HG02885 (cell line): ENCODE data around the gene KHSRP.
"Not testable (repeated sequence)": the region's sequence is repeated elsewhere in the genome, so short reads cannot be mapped to it uniquely, and the experiment has no call there.

ENCODE experiments used
- ATAC-seq: cut with Tn5 transposase; IDR thresholded peaks from one replicate; pipeline ENCODE4 v1.9.1; 2021; ENCODE audit warnings: mild to moderate bottlenecking; ENCODE audit not compliant: unreplicated experiment, poor library complexity

KHSRP gene

DNA sequence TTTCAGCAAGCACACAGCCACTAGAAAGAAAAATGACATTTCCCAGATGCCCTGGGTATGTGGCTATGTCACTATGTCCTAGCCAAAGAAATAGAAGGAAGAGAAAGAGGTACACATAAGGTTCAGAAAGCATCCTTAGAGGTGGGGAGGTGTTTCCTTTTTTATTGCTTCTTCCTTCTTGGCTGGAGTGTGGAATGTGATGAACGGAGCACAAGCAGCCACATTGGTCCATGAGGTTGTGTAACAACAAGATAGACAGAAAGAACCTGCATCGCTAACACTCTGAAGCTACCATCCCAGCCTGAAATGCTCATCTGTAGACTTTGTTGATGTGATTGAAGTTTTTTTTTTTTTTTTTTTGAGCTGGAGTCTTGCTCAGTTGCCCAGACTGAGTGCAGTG, 28.3 kb upstream of the KHSRP start:
- ATAC-seq: no peak

DNA sequence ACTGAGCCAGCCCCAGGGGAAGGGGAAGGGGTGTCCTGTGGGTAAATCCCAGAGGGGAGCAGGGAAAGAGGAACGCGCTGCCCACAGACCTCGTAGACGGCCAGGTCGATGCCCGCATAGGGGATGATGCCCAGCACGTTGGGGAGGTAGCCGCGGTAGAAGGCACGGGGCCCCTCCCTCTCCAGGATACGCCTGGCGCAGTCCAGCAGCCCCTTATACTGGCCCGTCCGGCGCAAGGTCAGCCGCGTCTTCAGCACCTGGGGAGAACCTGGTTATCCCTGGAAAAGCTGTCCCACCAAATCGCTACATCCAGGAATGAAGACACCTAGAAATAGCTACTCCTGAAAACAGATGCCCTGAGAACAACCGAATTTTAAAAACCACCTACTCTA, 27.6 kb upstream of the KHSRP start:
- no peak for ATAC-seq

DNA sequence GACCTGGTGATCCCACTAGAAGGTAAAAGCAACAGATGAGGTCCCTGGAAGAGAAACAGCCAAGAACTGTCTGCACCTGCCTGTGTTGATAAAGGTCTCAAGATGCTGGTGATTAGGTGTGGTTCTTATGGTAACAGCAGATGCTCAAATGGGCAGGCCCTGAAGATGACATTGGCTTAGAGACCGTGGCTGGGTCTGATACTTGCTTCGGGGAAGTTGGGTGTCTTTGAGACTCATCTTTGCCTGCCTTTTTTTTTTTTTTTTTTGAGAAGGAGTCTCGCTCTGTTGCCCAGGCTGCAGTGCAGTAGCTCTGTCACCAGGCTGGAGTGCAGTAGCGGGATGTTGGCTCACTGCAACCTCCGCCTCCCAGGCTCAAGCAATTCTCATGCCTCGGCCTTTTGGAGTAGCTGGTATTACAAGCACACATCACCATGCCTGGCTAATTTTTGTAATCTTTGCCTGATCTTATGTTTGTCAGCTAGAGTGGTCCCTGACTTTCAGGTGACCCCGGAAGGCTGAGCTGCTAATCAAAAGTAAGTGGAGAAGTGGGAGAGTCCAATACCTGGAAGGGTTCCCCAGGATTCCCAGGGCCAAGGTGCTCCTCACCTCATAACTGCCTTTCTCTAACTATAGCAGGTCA, 27.1 kb upstream of the KHSRP start:
- ATAC-seq: no peak

DNA sequence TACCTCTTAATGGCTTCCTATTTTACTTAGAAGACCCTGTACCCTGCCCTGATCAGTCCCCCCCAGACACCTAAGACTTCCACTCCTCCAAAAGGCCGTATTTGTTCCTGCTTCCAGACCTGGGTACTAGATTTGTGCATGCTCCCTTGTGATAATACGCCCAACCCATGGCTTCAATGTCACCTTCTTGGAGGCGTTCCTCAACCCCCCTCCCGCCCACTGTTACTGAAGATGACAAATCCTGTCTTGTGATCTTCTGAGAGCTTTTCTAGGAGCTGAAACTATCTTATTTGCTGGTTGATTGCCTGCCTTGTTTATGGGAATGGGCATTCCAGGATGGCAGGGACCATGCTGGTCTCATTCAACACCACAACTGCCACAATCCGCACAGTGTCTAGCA, 25.6 kb upstream of the KHSRP start:
- ATAC-seq: no peak

- ATAC-seq: no peak
Measured at GRCh38 chr19:6448045-6448444, 23.4 kb upstream of the KHSRP start.

- ATAC-seq: no peak
Measured at GRCh38 chr19:6446452-6446851, 21.8 kb upstream of the KHSRP start.

DNA sequence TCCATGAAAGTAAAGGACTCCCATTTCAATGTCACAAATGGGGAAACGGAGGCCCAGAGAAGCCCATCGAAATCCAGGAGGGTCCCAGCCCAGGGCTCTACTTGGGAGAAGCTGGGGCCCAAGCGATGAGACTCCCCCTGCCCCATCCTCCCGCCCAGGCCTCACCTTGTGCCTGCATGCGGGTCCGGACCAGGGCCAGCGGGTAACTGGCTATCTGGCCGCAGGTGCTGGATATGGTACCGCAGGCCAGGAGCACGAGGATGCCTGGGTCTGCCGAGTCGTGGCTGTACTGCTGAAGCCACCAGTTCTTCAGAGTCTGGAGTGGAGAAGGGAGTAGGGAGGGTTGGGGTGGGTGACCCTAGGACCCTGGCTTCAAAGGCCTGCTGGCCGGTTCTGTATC, 19.4 kb upstream of the KHSRP start:
- ATAC-seq: no peak

GRCh38 chr19:6442087-6442688, 17.6 kb upstream of the KHSRP start:
- no peak for ATAC-seq

DNA sequence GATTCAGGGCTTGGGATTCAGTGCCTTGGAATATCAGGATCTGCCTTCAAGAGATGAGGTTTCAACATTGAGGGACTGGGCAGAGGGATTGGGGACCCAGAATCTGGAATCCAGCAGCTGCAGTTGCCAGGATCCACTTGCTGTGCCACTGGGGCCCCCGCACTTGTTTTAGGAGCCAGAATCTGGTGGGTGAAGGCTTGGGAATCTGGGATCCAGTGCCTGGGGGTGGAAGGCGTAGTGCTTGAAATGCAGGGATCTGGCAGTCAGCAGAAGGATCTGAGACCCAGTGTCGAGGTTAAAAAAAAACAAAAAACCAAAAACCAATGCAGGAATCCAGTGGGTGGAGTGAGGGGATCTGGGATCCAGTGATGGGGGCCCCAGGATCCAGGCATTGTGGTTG, 16.3 kb upstream of the KHSRP start:
- ATAC-seq: no peak

- ATAC-seq: no peak
Measured at GRCh38 chr19:6439743-6440142, 15.1 kb upstream of the KHSRP start.

GRCh38 chr19:6433663-6434062, 9.1 kb upstream of the KHSRP start, which contains the start of gene SLC25A41:
TSS of gene SLC25A41 (minus strand) at chr19:6433763. CDS start at chr19:6433693, 70 bp downstream.
- no peak for ATAC-seq

DNA sequence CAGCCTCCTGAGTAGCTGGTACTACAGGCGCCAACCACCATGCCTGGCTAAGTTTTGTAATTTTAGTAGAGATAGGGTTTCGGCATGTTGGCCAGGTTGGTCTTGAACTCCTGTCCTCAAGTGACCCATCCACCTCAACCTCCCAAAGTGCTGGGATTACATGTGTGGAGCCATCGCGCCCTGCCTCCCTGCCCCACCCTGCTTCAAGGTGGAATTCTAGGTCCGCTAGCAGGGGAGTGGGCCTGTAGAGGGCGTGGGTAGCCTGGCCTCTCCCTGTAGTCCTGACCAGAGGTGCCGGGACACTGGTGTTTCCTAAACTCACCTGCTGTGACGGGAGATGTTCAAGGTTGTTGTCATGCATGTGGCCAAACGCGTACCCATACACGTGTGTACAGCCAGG, 8.6 kb upstream of the KHSRP start:
- no peak for ATAC-seq

DNA sequence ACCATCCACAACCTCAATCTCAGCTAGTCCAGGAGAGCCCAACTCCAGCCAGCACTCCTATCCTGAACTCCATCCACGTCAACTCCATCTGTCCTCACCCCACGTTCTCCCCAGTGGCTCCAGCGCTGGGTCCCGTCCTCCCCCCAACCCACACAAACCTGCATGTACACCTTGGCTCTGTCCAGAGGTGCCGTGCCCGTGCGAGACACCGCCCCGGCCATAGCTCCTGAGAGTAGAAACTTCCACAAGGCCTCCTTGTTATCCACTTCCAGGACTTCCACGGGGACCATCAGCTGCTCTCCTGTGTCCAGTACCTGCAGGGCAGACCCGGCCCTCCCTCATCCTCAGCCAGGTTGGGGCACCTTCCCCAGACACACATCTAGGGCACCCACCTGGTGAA, 7.3 kb upstream of the KHSRP start:
- ATAC-seq: no peak

DNA sequence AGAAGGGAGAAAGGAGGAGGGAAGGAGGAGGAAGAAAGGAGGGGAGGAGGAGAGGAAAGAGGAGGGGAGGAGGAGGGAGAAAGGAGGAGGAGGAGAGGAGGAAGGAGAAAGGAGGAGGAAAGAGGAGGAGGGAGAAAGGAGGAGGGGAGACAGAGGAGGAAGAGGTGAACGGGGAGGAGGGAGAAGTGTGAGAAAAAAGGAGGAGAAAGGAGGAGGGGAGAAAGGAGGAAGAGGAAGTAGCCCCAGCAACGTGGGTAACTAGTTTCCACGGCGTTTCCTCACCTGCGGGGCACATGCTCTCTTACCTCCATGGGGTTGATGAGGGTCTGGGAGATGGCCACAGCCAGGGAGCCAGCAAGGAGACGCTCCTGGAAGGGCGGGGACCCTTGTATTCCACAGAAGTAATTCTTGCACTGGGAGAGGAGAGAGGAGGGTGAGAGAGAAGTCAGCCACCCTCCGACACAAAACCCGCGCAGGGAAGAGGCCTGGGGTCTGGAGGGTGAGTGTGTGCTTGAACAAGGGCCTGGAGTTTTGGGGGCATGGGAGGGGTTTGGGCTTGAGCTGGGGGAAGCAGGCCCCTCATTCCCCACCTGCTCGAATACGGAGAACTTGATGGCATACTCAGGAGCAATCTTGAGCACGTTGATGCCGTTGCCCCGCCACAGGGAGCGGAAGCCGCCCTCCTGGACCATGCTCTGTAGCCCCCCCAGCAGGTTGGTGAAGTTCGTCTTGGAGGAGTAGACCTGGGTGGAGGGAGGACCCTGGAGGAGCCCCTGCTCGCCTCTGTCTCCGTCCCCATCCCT, 5.0 kb upstream of the KHSRP start:
- no peak for ATAC-seq

DNA sequence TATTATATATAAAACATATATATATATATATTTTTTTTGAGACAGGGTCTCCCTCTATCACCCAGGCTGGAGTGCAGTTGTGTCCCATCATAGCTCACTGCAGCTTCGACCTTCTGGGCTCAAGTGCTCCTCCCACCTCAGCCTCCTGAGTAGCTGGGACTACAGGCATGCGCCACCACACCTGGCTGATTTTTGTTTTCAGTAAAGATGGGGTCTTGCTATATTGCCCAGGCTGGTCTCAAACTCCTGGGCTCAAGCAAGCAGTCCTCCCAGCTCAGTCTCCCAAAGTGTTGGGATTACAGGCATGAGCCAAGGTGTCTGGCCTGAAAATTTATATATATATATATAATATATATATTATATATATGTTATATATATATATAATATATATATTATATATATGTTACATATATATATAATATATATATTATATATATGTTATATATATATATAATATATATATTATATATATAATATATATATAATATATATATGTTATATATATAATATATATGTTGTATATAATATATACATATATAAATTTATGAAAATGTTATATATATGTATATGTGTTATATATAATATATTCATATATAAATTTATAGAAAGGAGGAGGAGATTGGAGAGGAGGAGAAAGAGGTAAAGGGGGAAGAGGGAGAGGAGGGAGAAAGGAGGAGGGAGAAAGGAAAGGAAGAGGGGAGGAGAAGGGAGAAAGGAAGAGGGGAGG, 4.2 kb upstream of the KHSRP start:
- not testable (repeated sequence) for ATAC-seq

DNA sequence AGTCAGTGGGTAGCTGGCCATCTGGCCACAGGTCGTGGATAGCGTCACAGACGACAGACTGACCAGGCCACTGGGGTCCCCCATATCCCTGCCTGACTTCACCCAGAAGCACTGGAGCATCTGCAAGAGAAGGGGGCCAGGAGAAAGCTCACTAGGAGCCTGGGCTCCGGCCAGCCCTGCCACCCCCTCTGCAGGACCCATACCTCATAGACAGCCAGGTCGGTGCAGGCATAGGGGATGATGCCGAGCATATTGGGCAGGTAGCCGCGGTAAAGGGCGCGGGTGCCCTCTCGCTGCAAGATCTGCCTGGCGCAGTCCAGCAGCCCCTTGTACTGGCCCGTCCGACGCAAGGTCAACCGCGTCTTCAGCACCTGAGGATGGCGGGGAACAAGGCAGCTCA, 2.5 kb upstream of the KHSRP start:
- ATAC-seq: no peak

GRCh38 chr19:6425732-6426620, 1.4 kb upstream of the KHSRP start:
- no peak for ATAC-seq

GRCh38 chr19:6424939-6425731, 524 bp upstream of the KHSRP start:
- peak; percentile 87 for ATAC-seq

DNA sequence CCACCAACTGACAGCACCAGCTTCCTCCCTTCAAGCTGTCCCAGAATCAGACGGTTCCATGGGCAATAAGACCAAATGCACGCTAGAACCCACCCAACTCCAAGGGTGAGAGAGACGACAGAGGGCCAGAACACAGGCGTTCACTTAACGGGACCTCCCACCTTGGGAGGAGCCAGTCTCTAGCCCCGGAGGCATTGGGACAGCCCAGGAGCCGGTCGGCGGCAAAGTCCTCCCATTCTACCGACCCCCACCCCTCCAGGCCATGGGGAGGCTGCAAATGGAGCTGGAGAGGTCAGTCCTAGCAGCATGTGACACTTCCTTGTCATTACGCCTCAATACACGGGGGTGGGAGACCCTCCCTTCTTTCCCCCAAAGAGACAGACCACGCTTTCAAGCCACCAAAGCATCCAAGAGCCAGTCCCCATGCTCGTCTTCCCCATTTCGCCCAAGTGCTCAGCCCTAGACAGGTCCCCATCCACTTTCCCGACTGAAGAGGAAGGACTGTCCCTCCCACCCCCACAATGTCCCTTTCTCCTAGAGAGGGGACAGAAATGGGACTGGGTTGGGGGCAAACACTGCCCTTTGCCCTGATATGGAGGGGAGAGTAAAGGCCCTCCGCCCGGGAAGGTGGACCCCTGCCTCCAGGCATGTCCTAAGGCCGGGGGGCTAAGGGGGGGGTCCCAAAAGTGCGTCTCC, 964 bp downstream of the KHSRP start:
- ATAC-seq: no peak
